ENCODE measurements around the gene CDK2. TPM values are rescaled to one million over a fixed set of nuclear protein-coding genes. Genes with fewer than 3 reads are reported as not detected.

CDK2 gene
- total RNA-seq, 4 donors from 2014 or later: 18.3 to 25.2 (median 24.0) TPM

DNA sequence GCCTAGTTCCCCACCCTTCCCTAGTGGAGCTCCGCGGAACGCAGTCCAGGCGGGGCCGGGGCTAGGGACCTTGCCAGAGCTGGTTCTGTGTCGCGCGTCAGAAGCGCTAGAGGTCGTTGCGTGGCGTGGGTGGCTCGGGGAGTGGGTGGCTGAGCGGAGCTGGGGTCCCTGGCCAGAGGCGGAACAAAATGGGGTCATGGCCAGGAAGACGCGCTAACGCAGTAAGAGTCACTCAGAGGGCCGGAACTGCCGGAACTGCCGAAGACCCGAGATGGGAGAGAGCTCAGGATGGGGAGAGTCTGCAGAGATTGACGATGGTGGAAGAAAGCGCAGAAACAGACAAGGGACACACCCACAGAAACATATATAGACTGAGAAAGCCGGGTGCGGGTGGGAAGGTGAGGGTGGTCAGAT lies 30.9 kb upstream of the CDK2 start:
- H3K4me3 ChIP-seq (ENCODE audit: low read depth, poor library complexity, severe bottlenecking): no peak overlapping the region
- intact Hi-C loops (cut with DNase I; ENCODE audit: low total_unique reads): no loop called here
- 24 to 47% methylated on average over 26 of the region's 26 CpGs for WGBS, 2 donors
- no peak for TF ChIP-seq POLR2A (IDR thresholded peaks at IDR 0.05)
- TF ChIP-seq, protein P1, sequence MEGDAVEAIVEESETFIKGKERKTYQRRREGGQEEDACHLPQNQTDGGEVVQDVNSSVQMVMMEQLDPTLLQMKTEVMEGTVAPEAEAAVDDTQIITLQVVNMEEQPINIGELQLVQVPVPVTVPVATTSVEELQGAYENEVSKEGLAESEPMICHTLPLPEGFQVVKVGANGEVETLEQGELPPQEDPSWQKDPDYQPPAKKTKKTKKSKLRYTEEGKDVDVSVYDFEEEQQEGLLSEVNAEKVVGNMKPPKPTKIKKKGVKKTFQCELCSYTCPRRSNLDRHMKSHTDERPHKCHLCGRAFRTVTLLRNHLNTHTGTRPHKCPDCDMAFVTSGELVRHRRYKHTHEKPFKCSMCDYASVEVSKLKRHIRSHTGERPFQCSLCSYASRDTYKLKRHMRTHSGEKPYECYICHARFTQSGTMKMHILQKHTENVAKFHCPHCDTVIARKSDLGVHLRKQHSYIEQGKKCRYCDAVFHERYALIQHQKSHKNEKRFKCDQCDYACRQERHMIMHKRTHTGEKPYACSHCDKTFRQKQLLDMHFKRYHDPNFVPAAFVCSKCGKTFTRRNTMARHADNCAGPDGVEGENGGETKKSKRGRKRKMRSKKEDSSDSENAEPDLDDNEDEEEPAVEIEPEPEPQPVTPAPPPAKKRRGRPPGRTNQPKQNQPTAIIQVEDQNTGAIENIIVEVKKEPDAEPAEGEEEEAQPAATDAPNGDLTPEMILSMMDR (IDR thresholded peaks at IDR 0.05): no peak
- peak in 1 of 2 donors; percentile 87 for DNase-seq (ENCODE audit: low spot score in 2 of 2)

DNA sequence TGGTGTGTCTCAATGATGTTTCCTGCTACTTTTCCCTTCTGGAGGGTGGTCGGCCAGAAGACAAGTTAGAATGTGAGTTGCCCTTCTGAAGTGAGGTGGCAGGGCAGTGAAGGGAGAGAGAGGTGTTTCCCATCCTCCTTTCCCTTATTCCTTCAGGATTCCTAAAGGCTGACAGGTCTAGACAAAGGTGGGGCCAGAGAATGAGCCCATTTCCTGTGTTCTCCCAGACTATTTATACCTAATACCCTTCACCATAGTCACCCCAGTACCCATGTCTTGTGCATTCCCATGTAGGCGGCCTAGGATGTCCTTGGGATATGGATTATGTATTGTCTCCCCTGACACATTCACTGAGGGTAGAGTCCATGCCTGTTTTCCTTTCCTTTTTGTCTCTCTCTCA lies 28.6 kb upstream of the CDK2 start:
- no peak overlapping the region for H3K4me3 ChIP-seq (ENCODE audit: low read depth, poor library complexity, severe bottlenecking)
- WGBS, 2 donors: 72 to 87% methylated on average over 2 of the region's 2 CpGs
- intact Hi-C loops (cut with DNase I; ENCODE audit: low total_unique reads): no loop called here
- DNase-seq (ENCODE audit: low spot score in 2 of 2): peak in 1 of 2 donors; percentile 12
- TF ChIP-seq POLR2A (IDR thresholded peaks at IDR 0.05): no peak
- TF ChIP-seq, protein P1 (IDR thresholded peaks at IDR 0.05): no peak

DNA sequence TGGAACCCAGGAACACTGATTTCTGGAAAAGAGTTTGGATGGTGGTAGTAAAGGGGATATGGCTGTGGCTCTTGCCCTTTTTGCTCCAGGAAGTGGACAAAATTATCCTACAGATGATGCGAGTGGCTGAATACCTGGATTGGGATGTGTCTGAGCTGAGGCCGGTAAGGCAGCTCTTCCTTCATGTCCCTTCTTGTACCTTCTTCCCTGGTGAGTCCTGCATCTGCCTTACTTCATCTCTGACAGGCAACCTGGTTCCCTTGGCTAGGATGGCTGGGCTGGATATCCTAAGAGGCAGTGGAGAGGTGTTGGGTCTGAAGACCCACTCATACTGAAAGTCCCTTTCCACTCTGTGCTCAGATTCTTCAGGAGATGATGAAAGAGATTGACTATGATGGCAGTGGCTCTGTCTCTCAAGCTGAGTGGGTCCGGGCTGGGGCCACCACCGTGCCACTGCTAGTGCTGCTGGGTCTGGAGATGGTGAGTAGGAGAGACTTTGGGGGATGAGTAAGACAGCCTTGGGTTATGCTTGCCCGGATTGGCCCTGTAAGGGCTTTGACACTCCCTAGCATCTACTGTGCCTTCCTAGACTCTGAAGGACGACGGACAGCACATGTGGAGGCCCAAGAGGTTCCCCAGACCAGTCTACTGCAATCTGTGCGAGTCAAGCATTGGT lies 27.7 kb upstream of the CDK2 start:
- no peak for DNase-seq (ENCODE audit: low spot score in 2 of 2)
- WGBS, 2 donors: 66 to 74% methylated on average over 8 of the region's 8 CpGs

DNA sequence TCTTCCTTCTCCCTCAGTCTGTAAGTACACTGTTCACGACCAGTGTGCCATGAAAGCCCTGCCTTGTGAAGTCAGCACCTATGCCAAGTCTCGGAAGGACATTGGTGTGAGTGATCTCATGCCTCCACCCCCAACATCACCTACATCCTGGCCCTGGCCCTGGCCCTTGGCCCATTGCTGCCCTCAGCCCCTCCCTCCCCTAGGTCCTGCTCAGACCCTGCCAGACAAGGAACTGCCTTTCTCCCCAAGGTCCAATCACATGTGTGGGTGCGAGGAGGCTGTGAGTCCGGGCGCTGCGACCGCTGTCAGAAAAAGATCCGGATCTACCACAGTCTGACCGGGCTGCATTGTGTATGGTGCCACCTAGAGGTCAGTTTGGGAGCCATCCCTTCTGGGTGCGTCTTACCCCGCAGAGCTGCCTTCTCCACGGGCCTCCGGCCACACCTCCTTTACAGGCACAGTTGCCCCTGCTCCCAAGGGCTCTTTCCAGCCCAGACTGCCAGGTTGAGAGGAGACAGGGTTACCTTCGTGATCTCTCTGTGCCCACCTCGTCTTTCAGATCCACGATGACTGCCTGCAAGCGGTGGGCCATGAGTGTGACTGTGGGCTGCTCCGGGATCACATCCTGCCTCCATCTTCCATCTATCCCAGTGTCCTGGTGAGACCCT lies 26.4 kb upstream of the CDK2 start:
- H3K4me3 ChIP-seq (ENCODE audit: low read depth, poor library complexity, severe bottlenecking): no peak overlapping the region
- 15% methylated on average over 18 of the region's 18 CpGs for WGBS, 2 donors
- DNase-seq (ENCODE audit: low spot score in 2 of 2): peak; percentile 85 to 97
- TF ChIP-seq, protein P1 (IDR thresholded peaks at IDR 0.05): peak in 1 of 3 donors; percentile 84
- no peak for TF ChIP-seq POLR2A (IDR thresholded peaks at IDR 0.05)
- intact Hi-C loops (cut with DNase I; ENCODE audit: low total_unique reads): loop anchor here (5.0 kb wide), 1 partner anchor 203 kb away; no protein-coding TSS in a partner anchor

More for the DNA sequence above, 27.7 kb upstream of the CDK2 start:
- TF ChIP-seq, protein P1 (IDR thresholded peaks at IDR 0.05): no peak
- intact Hi-C loops (cut with DNase I; ENCODE audit: low total_unique reads): no loop called here
- no peak overlapping the region for H3K4me3 ChIP-seq (ENCODE audit: low read depth, poor library complexity, severe bottlenecking)

DNA sequence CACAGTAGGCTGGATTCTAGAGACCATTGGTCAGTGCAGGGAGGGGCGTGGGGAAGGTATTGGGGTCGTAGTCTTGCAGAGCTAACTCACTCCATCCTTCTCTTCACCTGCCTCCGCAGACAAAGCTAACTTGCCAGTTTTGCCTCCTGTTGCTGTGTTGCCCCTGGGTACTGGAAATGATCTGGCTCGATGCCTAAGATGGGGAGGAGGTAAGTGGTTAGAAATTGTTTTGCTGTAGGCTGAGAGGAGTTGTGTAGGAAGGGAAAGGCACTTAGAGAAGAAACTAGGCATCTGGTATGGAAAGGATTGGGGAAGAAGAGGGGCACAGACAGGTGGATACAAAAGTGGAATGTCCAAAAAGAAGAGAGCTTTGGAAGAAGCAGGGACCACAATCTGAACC lies 24.6 kb upstream of the CDK2 start:
- TF ChIP-seq POLR2A (IDR thresholded peaks at IDR 0.05): no peak
- TF ChIP-seq, protein P1 (IDR thresholded peaks at IDR 0.05): no peak
- intact Hi-C loops (cut with DNase I; ENCODE audit: low total_unique reads): loop anchor here (5.0 kb wide), 1 partner anchor 205 kb away; no protein-coding TSS in a partner anchor
- no peak for DNase-seq (ENCODE audit: low spot score in 2 of 2)
- no peak overlapping the region for H3K4me3 ChIP-seq (ENCODE audit: low read depth, poor library complexity, severe bottlenecking)
- WGBS, 2 donors: 50 to 51% methylated on average over 4 of the region's 4 CpGs

Data from lower leg skin (tissue), 4 donors.